Mesendoderm (in vitro differentiated cells): ENCODE results near the gene PDE12. TPM values are rescaled to one million over a fixed set of nuclear protein-coding genes. Genes with fewer than 3 reads are reported as not detected.

Experiments
- DNase-seq: peaks from one replicate; pipeline ENCODE4 v3.0.0; 2013
- H2AK5ac ChIP-seq: 2 replicates; pipeline ENCODE4 v1.6.1; 2013; ENCODE audit warnings: low read length, inconsistent platforms
- H2BK120ac ChIP-seq: 2 replicates; pipeline ENCODE4 v1.6.1; 2013; ENCODE audit warnings: low read depth, mild to moderate bottlenecking, low read length, moderate library complexity, mixed read lengths
- H2BK15ac ChIP-seq: replicated peaks from 2 replicates; pipeline ENCODE4 v1.6.1; 2013; ENCODE audit warnings: low read depth, mild to moderate bottlenecking, moderate library complexity
- H2BK5ac ChIP-seq: 2 replicates; pipeline ENCODE4 v1.6.1; 2013; ENCODE audit warnings: low read length, inconsistent platforms
- H3K18ac ChIP-seq: 2 replicates; pipeline ENCODE4 v1.6.1; 2013; ENCODE audit warnings: mild to moderate bottlenecking, low read length, mixed read lengths
- H3K23ac ChIP-seq: one replicate; pipeline ENCODE4 v1.6.1; 2013; ENCODE audit warnings: low read length
- H3K27ac ChIP-seq: 2 replicates; pipeline ENCODE4 v1.5.1; 2013; ENCODE audit warnings: low read depth, mild to moderate bottlenecking, inconsistent platforms, low read length, moderate library complexity
- H3K27me3 ChIP-seq: 2 replicates; pipeline ENCODE4 v1.6.1; 2013; ENCODE audit warnings: low read length, control low read depth, mild to moderate bottlenecking, inconsistent platforms; ENCODE audit not compliant: insufficient read depth, poor library complexity
- H3K36me3 ChIP-seq: 2 replicates; pipeline ENCODE4 v1.6.1; 2013; ENCODE audit warnings: low read length, inconsistent platforms; ENCODE audit not compliant: control insufficient read depth, insufficient read depth
- H3K4ac ChIP-seq: one replicate; pipeline ENCODE4 v1.6.1; 2013; ENCODE audit warnings: low read depth, mild to moderate bottlenecking, low read length, moderate library complexity
- H3K4me1 ChIP-seq: 2 replicates; pipeline ENCODE4 v1.6.1; 2013; ENCODE audit warnings: low read depth, low read length, inconsistent platforms; ENCODE audit not compliant: control insufficient read depth
- H3K4me2 ChIP-seq: 2 replicates; pipeline ENCODE4 v1.6.1; 2013; ENCODE audit warnings: low read length
- H3K4me3 ChIP-seq: 2 replicates; pipeline ENCODE4 v1.5.1; 2013; ENCODE audit warnings: mild to moderate bottlenecking, low read length
- H3K56ac ChIP-seq: one replicate; pipeline ENCODE4 v1.6.1; 2013; ENCODE audit warnings: low read length
- H3K79me1 ChIP-seq: 2 replicates; pipeline ENCODE4 v1.6.1; 2013; ENCODE audit warnings: low read length, inconsistent platforms
- H3K79me2 ChIP-seq: 2 replicates; pipeline ENCODE4 v1.6.1; 2013; ENCODE audit warnings: mild to moderate bottlenecking, low read length; ENCODE audit not compliant: control insufficient read depth, insufficient read depth
- H3K9ac ChIP-seq: 2 replicates; pipeline ENCODE4 v1.6.1; 2013; ENCODE audit warnings: low read length, inconsistent platforms
- H4K5ac ChIP-seq: one replicate; pipeline ENCODE4 v1.6.1; 2013; ENCODE audit warnings: low read length
- H4K8ac ChIP-seq: one replicate; pipeline ENCODE4 v1.6.1; 2013; ENCODE audit warnings: low read depth, mild to moderate bottlenecking, control low read depth, low read length, moderate library complexity
- WGBS: extraction: QIAGEN DNeasy Blood & Tissue Kit; methylation state at CpG from one replicate; pipeline ENCODE4 v1.1.7; 2013; ENCODE audit warnings: low lambda C conversion rate, missing lambda C conversion rate; ENCODE audit not compliant: insufficient coverage; ENCODE audit errors: extremely low coverage; 5-methylcytosine and 5-hydroxymethylcytosine counted together
- polyA plus RNA-seq, 2 experiments: library from polyadenylated mRNA; stranded (reverse); fragments of 200-250 nt; gene quantifications; one replicate each; pipeline ENCODE4 v1.2.3, GENCODE V29; 2013

PDE12 gene, protein sequence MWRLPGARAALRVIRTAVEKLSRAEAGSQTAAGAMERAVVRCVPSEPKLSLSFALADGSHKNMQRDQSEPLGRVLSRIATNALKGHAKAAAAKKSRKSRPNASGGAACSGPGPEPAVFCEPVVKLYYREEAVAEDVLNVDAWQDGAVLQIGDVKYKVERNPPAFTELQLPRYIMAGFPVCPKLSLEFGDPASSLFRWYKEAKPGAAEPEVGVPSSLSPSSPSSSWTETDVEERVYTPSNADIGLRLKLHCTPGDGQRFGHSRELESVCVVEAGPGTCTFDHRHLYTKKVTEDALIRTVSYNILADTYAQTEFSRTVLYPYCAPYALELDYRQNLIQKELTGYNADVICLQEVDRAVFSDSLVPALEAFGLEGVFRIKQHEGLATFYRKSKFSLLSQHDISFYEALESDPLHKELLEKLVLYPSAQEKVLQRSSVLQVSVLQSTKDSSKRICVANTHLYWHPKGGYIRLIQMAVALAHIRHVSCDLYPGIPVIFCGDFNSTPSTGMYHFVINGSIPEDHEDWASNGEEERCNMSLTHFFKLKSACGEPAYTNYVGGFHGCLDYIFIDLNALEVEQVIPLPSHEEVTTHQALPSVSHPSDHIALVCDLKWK
- 9.2 TPM for polyA plus RNA-seq (2013, experiment 1 of 2)
- polyA plus RNA-seq (2013, experiment 2 of 2) = 9.3 TPM

GRCh38 chr3:57555738-57556458 is at the start of gene PDE12:
TSS of gene PDE12 (plus strand) at chr3:57556274. CDS start at chr3:57556380, 106 bp downstream.
- peak within 1 kb of the TSS; percentile 74 for H3K4ac ChIP-seq
- no CpG with 5 or more reads among the region's 54 CpGs for WGBS

DNA sequence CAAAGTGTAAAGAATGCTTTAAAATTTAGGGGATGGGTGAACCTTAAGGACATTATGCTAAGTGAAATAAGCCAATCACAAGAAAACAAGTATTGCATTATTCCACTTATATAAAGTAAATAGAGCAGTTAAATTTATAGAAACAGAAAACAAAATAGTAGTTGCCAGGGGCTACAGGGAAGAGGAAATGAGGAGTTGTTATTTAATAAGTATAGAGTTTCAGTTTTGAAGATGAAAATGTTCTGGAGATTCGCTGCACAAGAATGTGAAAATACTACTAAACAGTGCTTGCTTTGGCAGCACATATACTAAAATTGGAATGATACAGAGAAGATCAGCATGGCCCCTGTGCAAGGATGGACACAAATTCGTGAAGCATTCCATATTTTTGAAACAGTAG is 43.9 kb upstream of the PDE12 start:
- H3K79me1 ChIP-seq = no peaks in the 10 kb centered on the region
- no peak overlapping the region for H2BK120ac ChIP-seq
- H3K18ac ChIP-seq = no peak overlapping the region
- H2AK5ac ChIP-seq = no peak overlapping the region
- no peak overlapping the region for H3K23ac ChIP-seq
- no peak overlapping the region for H3K4me3 ChIP-seq
- no peak overlapping the region for H3K56ac ChIP-seq
- H3K36me3 ChIP-seq = no peaks in the 10 kb centered on the region
- no CpG with 5 or more reads among the region's 2 CpGs for WGBS
- H3K27ac ChIP-seq = no peak overlapping the region
- H3K4me1 ChIP-seq = no peaks in the 10 kb centered on the region
- no peak overlapping the region for H2BK5ac ChIP-seq
- H4K5ac ChIP-seq = no peak overlapping the region
- no peak overlapping the region for H2BK15ac ChIP-seq
- H3K27me3 ChIP-seq = no peaks in the 10 kb centered on the region
- H3K9ac ChIP-seq = no peak overlapping the region
- H3K4me2 ChIP-seq = no peak overlapping the region
- no peak overlapping the region for H3K4ac ChIP-seq
- no peak for DNase-seq
- H3K79me2 ChIP-seq = no peaks in the 10 kb centered on the region
- no peak overlapping the region for H4K8ac ChIP-seq

More at GRCh38 chr3:57555738-57556458, at the start of gene PDE12:
- Histone ChIP-seq H3K18ac (no peak within 1 kb of the TSS), H3K9ac (peak within 1 kb of the TSS; percentile 88), H3K4me1 (no peaks in the 10 kb centered on the region), H2BK15ac (no peak within 1 kb of the TSS), H3K4me3 (peak within 1 kb of the TSS; percentile 83), H3K56ac (peak within 1 kb of the TSS; percentile 94), H4K8ac (peak within 1 kb of the TSS; percentile 29), H4K5ac (no peak within 1 kb of the TSS), H2BK120ac (no peak within 1 kb of the TSS), H3K79me2 (peaks cover 13% of the 10 kb centered on the region), H3K27me3 (no peaks in the 10 kb centered on the region), H2BK5ac (no peak within 1 kb of the TSS), H3K4me2 (peak within 1 kb of the TSS; percentile 100), H3K79me1 (peaks cover 7% of the 10 kb centered on the region), H2AK5ac (no peak within 1 kb of the TSS), H3K23ac (peak within 1 kb of the TSS; percentile 51), H3K27ac (peak within 1 kb of the TSS; percentile 41), H3K36me3 (no peaks in the 10 kb centered on the region)
- DNase-seq = peak; percentile 96

DNA sequence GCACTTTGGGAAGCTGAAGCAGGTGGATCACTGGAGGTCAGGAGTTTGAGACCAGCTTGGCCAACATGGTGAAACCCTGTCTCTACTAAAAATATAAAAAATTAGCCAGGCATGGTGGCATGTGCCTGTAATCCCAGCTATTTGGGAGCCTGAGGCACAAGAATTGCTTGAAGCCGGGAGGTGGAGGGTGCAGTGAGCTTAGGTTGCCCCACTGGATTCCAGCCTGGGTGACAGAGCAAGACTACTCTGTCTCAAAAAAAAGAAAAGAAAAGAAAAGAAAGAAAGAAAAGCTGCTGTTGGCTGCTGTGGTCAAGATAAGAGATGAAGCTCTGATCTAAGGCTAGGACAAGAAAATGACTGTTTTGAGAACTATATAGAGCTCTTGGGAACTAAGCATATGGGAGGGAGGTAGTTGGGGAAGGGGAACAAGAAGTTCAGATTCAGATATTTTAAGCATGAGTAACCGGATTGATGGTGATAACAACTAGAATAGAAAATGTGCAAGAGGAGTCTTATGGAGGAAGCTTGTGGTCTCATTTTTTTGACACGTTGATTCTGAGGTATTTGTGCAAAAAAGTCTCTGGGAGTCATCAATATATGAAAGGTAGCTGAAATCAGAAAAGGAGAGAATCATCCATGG is 37.7 kb upstream of the PDE12 start:
- no peak overlapping the region for H2AK5ac ChIP-seq
- no peak overlapping the region for H3K4me3 ChIP-seq
- no peak overlapping the region for H3K18ac ChIP-seq
- no peak overlapping the region for H3K56ac ChIP-seq
- H2BK120ac ChIP-seq = no peak overlapping the region
- WGBS = no CpG with 5 or more reads among the region's 3 CpGs
- H3K23ac ChIP-seq = no peak overlapping the region
- no peak for DNase-seq
- H3K4me1 ChIP-seq = no peaks in the 10 kb centered on the region
- H3K79me2 ChIP-seq = no peaks in the 10 kb centered on the region
- H4K8ac ChIP-seq = no peak overlapping the region
- H3K9ac ChIP-seq = no peak overlapping the region
- no peak overlapping the region for H3K27ac ChIP-seq
- no peak overlapping the region for H2BK5ac ChIP-seq
- H4K5ac ChIP-seq = no peak overlapping the region
- H2BK15ac ChIP-seq = no peak overlapping the region
- no peaks in the 10 kb centered on the region for H3K27me3 ChIP-seq
- H3K36me3 ChIP-seq = no peaks in the 10 kb centered on the region
- H3K4ac ChIP-seq = no peak overlapping the region
- no peak overlapping the region for H3K4me2 ChIP-seq
- no peaks in the 10 kb centered on the region for H3K79me1 ChIP-seq

GRCh38 chr3:57530071-57530608 is 25.9 kb upstream of the PDE12 start:
- H2BK5ac ChIP-seq = no peak overlapping the region
- H3K18ac ChIP-seq = no peak overlapping the region
- DNase-seq = no peak
- no peak overlapping the region for H3K56ac ChIP-seq
- H3K23ac ChIP-seq = no peak overlapping the region
- H3K4me3 ChIP-seq = no peak overlapping the region
- H2BK15ac ChIP-seq = no peak overlapping the region
- no peak overlapping the region for H3K4ac ChIP-seq
- no peak overlapping the region for H4K8ac ChIP-seq
- H3K79me2 ChIP-seq = no peaks in the 10 kb centered on the region
- no peak overlapping the region for H3K4me2 ChIP-seq
- H3K9ac ChIP-seq = no peak overlapping the region
- no peaks in the 10 kb centered on the region for H3K27me3 ChIP-seq
- no peak overlapping the region for H3K27ac ChIP-seq
- H3K36me3 ChIP-seq = no peaks in the 10 kb centered on the region
- no peak overlapping the region for H2AK5ac ChIP-seq
- no peak overlapping the region for H2BK120ac ChIP-seq
- H3K79me1 ChIP-seq = no peaks in the 10 kb centered on the region
- no peak overlapping the region for H4K5ac ChIP-seq
- H3K4me1 ChIP-seq = no peaks in the 10 kb centered on the region

- no peak overlapping the region for H3K18ac ChIP-seq
- H2BK120ac ChIP-seq = no peak overlapping the region
- no peaks in the 10 kb centered on the region for H3K27me3 ChIP-seq
- no peaks in the 10 kb centered on the region for H3K36me3 ChIP-seq
- WGBS = no CpG with 5 or more reads among the region's 3 CpGs
- no peaks in the 10 kb centered on the region for H3K79me1 ChIP-seq
- H3K4me1 ChIP-seq = no peaks in the 10 kb centered on the region
- H3K79me2 ChIP-seq = no peaks in the 10 kb centered on the region
- H4K5ac ChIP-seq = no peak overlapping the region
- no peak overlapping the region for H3K4me3 ChIP-seq
- no peak overlapping the region for H2BK15ac ChIP-seq
- no peak overlapping the region for H2BK5ac ChIP-seq
- DNase-seq = no peak
- no peak overlapping the region for H3K4ac ChIP-seq
- H4K8ac ChIP-seq = no peak overlapping the region
- no peak overlapping the region for H3K4me2 ChIP-seq
- H3K23ac ChIP-seq = no peak overlapping the region
- H3K27ac ChIP-seq = no peak overlapping the region
- H3K9ac ChIP-seq = no peak overlapping the region
- no peak overlapping the region for H3K56ac ChIP-seq
- no peak overlapping the region for H2AK5ac ChIP-seq
Observed at GRCh38 chr3:57538465-57538864, 17.6 kb upstream of the PDE12 start.
